Sigmoid colon (tissue), 4 donors: ENCODE data around the gene POPDC2.

Source experiments
- CTCF ChIP-seq, 4 experiments: fragments of 450-650 bp in 3 of 4; fragments of 200-600 bp in 1 of 4; IDR thresholded peaks; one replicate each; pipeline ENCODE4 v1.5.1; 2016 to 2019; ENCODE audit warnings: antibody characterized with exemption in 4 of 4, mild to moderate bottlenecking in 3 of 4, moderate library complexity in 2 of 4
- EP300 ChIP-seq, 4 donors: sonication (generic); formaldehyde crosslinking; IDR thresholded peaks; one replicate each; pipeline ENCODE4 v1.6.1; 2017; ENCODE audit warnings: antibody characterized with exemption in 4 of 4

GRCh38 chr3:119645813-119646212 lies 14.6 kb downstream of the POPDC2 start:
- no peak for TF ChIP-seq CTCF (IDR thresholded peaks at IDR 0.05)
- TF ChIP-seq EP300 (IDR thresholded peaks at IDR 0.05) = no peak
